ENCODE results near the gene DMPK. TPM values are rescaled to one million over a fixed set of nuclear protein-coding genes. Genes with fewer than 3 reads are reported as not detected.
A peak's percentile ranks its signal among the peaks of the same experiment; 100 is the strongest.

DMPK gene
- total RNA-seq, 6 experiments from 2014 or later, result 85.5 to 144 (median 102) TPM

GRCh38 chr19:45785097-45785496 is 2.8 kb upstream of the DMPK start:
- no peaks in the 10 kb centered on the region for H3K9me3 Mint-ChIP-seq
- H3K4me1 Mint-ChIP-seq (ENCODE audit: low read depth), result peaks cover 35% of the 10 kb centered on the region
- no peak for DNase-seq
- no peak overlapping the region for H3K4me3 Mint-ChIP-seq
- H3K27me3 Mint-ChIP-seq (ENCODE audit: insufficient read depth), result peaks cover 4% of the 10 kb centered on the region; the same call in 1 of the 2 replicates
- H3K36me3 Mint-ChIP-seq (ENCODE audit: low read depth), result peaks cover 25% of the 10 kb centered on the region
- H3K27ac Mint-ChIP-seq, result peak overlapping the region; percentile 78
- no peak for TF ChIP-seq CTCF (IDR thresholded peaks at IDR 0.05)

- H3K36me3 Mint-ChIP-seq (ENCODE audit: low read depth), result peaks cover 30% of the 10 kb centered on the region
- H3K27ac Mint-ChIP-seq, result peak overlapping the region; percentile 99
- peaks cover 35% of the 10 kb centered on the region for H3K4me1 Mint-ChIP-seq (ENCODE audit: low read depth)
- no peak for TF ChIP-seq CTCF (IDR thresholded peaks at IDR 0.05)
- H3K4me3 Mint-ChIP-seq, result peak overlapping the region; percentile 83
- peaks cover 4% of the 10 kb centered on the region; the same call in 1 of the 2 replicates for H3K27me3 Mint-ChIP-seq (ENCODE audit: insufficient read depth)
- DNase-seq, result no peak
- H3K9me3 Mint-ChIP-seq, result no peaks in the 10 kb centered on the region
Observed at GRCh38 chr19:45784096-45784495, 1.8 kb upstream of the DMPK start.

GRCh38 chr19:45782820-45783785 is 813 bp upstream of the DMPK start:
- Mint-ChIP-seq H3K4me3 (peak overlapping the region; percentile 83), H3K27me3 (ENCODE audit: insufficient read depth) (peaks cover 4% of the 10 kb centered on the region; the same call in 1 of the 2 replicates), H3K27ac (peak overlapping the region; percentile 99), H3K4me1 (ENCODE audit: low read depth) (peaks cover 35% of the 10 kb centered on the region), H3K36me3 (ENCODE audit: low read depth) (peaks cover 29% of the 10 kb centered on the region), H3K9me3 (no peaks in the 10 kb centered on the region)
- peak; percentile 50 for TF ChIP-seq CTCF (IDR thresholded peaks at IDR 0.05)
- DNase-seq, result peak; percentile 82

- Mint-ChIP-seq H3K27ac (peak overlapping the region; percentile 77), H3K4me1 (ENCODE audit: low read depth) (peaks cover 35% of the 10 kb centered on the region), H3K4me3 (peak overlapping the region; percentile 83), H3K36me3 (ENCODE audit: low read depth) (peaks cover 28% of the 10 kb centered on the region), H3K9me3 (no peaks in the 10 kb centered on the region), H3K27me3 (ENCODE audit: insufficient read depth) (peaks cover 4% of the 10 kb centered on the region; the same call in 1 of the 2 replicates)
- no peak for TF ChIP-seq CTCF (IDR thresholded peaks at IDR 0.05)
- DNase-seq, result no peak
Observed at GRCh38 chr19:45781214-45782161, 802 bp downstream of the DMPK start.

- Mint-ChIP-seq H3K9me3 (no peaks in the 10 kb centered on the region), H3K27me3 (ENCODE audit: insufficient read depth) (peaks cover 4% of the 10 kb centered on the region; the same call in 1 of the 2 replicates), H3K27ac (peak overlapping the region; percentile 69), H3K4me3 (peak overlapping the region; percentile 83), H3K36me3 (ENCODE audit: low read depth) (peaks cover 30% of the 10 kb centered on the region), H3K4me1 (ENCODE audit: low read depth) (peaks cover 35% of the 10 kb centered on the region)
- no peak for TF ChIP-seq CTCF (IDR thresholded peaks at IDR 0.05)
- DNase-seq, result no peak
Observed at GRCh38 chr19:45780448-45781213, 1.7 kb downstream of the DMPK start.

All from HFFc6 (cell line).